Progenitor cell of endocrine pancreas (in vitro differentiated cells): ENCODE measurements around the gene SAE1. TPM values are rescaled to one million over a fixed set of nuclear protein-coding genes. Genes with fewer than 3 reads are reported as not detected.

Experiments
- DNase-seq: peaks from one replicate; pipeline ENCODE4 v3.0.0; 2021; ENCODE audit warnings: low spot score; ENCODE audit not compliant: unreplicated experiment
- H3K27ac Mint-ChIP-seq: 2 replicates; pipeline ENCODE4 v1.8.0; 2021; ENCODE audit warnings: mild to moderate bottlenecking, moderate library complexity, mixed read lengths
- H3K27me3 Mint-ChIP-seq: 2 replicates; pipeline ENCODE4 v1.8.0; 2021; ENCODE audit warnings: mixed read lengths
- H3K36me3 Mint-ChIP-seq: 2 replicates; pipeline ENCODE4 v1.8.0; 2022; ENCODE audit warnings: mixed read lengths; ENCODE audit not compliant: insufficient read depth
- H3K4me1 Mint-ChIP-seq: 2 replicates; pipeline ENCODE4 v1.8.0; 2021; ENCODE audit warnings: low read depth, mixed read lengths
- H3K4me3 Mint-ChIP-seq: 2 replicates; pipeline ENCODE4 v1.8.0; 2021; ENCODE audit warnings: low read depth, mild to moderate bottlenecking, moderate library complexity, mixed read lengths
- H3K9me3 Mint-ChIP-seq: 2 replicates; pipeline ENCODE4 v1.8.0; 2021; ENCODE audit warnings: low read depth, mixed read lengths
- total RNA-seq: library from RNA; stranded (reverse); gene quantifications from 2 replicates; pipeline ENCODE4 v1.2.1, GENCODE V29; 2021
- TF ChIP-seq, protein P1 (sequence below): fragments of 200-600 bp; sonication (generic); IDR thresholded peaks from one replicate; pipeline ENCODE4 v1.5.0; 2021; ENCODE audit warnings: antibody characterized with exemption, mild to moderate bottlenecking; ENCODE audit not compliant: unreplicated experiment

The SAE1 gene
- total RNA-seq, 1 donor from 2014 or later: 173 TPM

DNA sequence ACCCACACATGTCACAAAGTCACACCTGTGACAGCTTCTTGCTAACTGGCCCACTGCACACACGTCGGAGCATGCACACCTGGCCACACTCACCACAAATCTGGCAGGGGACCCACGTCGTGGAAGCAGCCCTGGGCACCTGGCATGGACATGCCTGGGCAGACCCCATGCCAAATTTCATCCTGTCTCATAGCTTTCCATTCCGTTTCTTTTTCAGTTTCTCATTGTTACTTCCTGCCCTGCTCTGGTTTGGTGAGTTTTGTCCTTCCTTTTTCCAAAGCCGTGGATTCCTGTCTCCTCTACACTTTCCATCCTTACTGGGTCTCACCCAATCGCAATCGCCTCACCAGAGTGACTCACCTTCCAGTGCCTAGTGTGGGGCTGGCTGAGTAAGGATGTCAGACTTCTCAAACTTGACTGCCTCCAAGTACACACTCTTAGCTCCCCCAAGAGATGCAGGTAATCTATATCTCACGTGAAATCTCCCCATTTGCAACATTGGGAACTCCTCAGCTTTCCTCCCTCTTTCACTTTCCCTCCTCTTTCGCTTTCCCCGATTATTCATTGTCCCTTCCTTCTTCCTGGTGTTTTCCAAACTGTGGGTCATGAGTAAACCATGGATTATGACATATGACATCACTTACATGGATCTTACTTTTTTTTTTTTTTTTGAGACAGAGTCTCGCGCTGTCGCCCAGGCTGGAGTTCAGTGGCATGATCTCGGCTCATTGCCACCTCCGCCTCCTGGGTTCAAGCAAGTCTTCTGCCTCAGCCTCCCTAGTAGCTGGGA lies 102.0 kb downstream of the SAE1 start:
- H3K4me1 Mint-ChIP-seq: peaks cover 13% of the 10 kb centered on the region
- no peaks in the 10 kb centered on the region for H3K9me3 Mint-ChIP-seq
- no peaks in the 10 kb centered on the region for H3K36me3 Mint-ChIP-seq
- peak overlapping the region; percentile 69 for H3K4me3 Mint-ChIP-seq
- no peak for DNase-seq
- peak overlapping the region; percentile 12 for H3K27ac Mint-ChIP-seq
- TF ChIP-seq, protein P1, sequence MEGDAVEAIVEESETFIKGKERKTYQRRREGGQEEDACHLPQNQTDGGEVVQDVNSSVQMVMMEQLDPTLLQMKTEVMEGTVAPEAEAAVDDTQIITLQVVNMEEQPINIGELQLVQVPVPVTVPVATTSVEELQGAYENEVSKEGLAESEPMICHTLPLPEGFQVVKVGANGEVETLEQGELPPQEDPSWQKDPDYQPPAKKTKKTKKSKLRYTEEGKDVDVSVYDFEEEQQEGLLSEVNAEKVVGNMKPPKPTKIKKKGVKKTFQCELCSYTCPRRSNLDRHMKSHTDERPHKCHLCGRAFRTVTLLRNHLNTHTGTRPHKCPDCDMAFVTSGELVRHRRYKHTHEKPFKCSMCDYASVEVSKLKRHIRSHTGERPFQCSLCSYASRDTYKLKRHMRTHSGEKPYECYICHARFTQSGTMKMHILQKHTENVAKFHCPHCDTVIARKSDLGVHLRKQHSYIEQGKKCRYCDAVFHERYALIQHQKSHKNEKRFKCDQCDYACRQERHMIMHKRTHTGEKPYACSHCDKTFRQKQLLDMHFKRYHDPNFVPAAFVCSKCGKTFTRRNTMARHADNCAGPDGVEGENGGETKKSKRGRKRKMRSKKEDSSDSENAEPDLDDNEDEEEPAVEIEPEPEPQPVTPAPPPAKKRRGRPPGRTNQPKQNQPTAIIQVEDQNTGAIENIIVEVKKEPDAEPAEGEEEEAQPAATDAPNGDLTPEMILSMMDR: no peak
- H3K27me3 Mint-ChIP-seq: peaks cover 4% of the 10 kb centered on the region

- Mint-ChIP-seq H3K27ac (no peak overlapping the region), H3K9me3 (no peaks in the 10 kb centered on the region), H3K4me1 (peaks cover 19% of the 10 kb centered on the region), H3K4me3 (no peak overlapping the region), H3K27me3 (peaks cover 14% of the 10 kb centered on the region), H3K36me3 (no peaks in the 10 kb centered on the region)
- no peak for DNase-seq
- TF ChIP-seq, protein P1: no peak
Measured at GRCh38 chr19:47236072-47236675, 105.5 kb downstream of the SAE1 start.

DNA sequence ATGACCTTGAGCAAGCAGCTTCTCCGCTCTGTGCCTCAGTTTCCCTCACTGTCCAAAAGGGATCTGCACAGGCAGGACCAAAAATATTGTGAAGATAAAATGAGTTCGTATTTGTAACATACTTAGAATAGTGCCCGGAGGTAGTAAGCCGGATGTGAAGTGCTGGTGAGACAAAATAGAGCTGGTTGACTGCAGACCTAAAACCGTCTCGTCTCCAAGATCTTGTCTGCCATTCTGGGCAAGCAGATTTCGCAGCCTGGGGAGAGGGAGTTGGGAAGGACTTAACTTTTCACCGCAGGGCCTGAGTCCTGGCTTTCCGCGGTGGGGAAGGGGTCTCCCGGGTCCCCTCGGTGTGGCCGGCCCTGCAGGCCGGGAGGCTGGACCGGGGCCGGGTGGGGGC lies 108.5 kb downstream of the SAE1 start:
- peaks cover 9% of the 10 kb centered on the region for H3K4me1 Mint-ChIP-seq
- TF ChIP-seq, protein P1: no peak
- H3K36me3 Mint-ChIP-seq: no peaks in the 10 kb centered on the region
- no peak for DNase-seq
- H3K27me3 Mint-ChIP-seq: peaks cover 14% of the 10 kb centered on the region
- no peaks in the 10 kb centered on the region for H3K9me3 Mint-ChIP-seq
- H3K4me3 Mint-ChIP-seq: peak overlapping the region; percentile 55
- peak overlapping the region; percentile 71 for H3K27ac Mint-ChIP-seq

GRCh38 chr19:47239610-47240296 lies 109.1 kb downstream of the SAE1 start:
- peak overlapping the region; percentile 46 for H3K27ac Mint-ChIP-seq
- peaks cover 16% of the 10 kb centered on the region for H3K27me3 Mint-ChIP-seq
- no peaks in the 10 kb centered on the region for H3K36me3 Mint-ChIP-seq
- H3K4me3 Mint-ChIP-seq: peak overlapping the region; percentile 21
- TF ChIP-seq, protein P1: no peak
- peaks cover 9% of the 10 kb centered on the region for H3K4me1 Mint-ChIP-seq
- DNase-seq: peak; percentile 34
- no peaks in the 10 kb centered on the region for H3K9me3 Mint-ChIP-seq

GRCh38 chr19:47240556-47240955 lies 109.9 kb downstream of the SAE1 start:
- H3K4me3 Mint-ChIP-seq: peak overlapping the region; percentile 16
- H3K27ac Mint-ChIP-seq: no peak overlapping the region
- no peaks in the 10 kb centered on the region for H3K36me3 Mint-ChIP-seq
- peaks cover 9% of the 10 kb centered on the region for H3K4me1 Mint-ChIP-seq
- H3K9me3 Mint-ChIP-seq: no peaks in the 10 kb centered on the region
- H3K27me3 Mint-ChIP-seq: peaks cover 22% of the 10 kb centered on the region
- TF ChIP-seq, protein P1: no peak
- no peak for DNase-seq
